ENCODE data around the gene NXPE4. TPM values are rescaled to one million over a fixed set of nuclear protein-coding genes. Genes with fewer than 3 reads are reported as not detected.

NXPE4 gene
- polyA plus RNA-seq, 3 donors, result not detected

- no peaks in the 10 kb centered on the region for H4K20me1 ChIP-seq (ENCODE audit: insufficient read depth, low read length)
- H3K4me3 Mint-ChIP-seq, result no peak overlapping the region
- intact Hi-C loops (cut with micrococcal nuclease), result no loop called here
- H3K27me3 Mint-ChIP-seq (ENCODE audit: low read depth in 3 of 3), result no peaks in the 10 kb centered on the region
- 100% methylated on average over 1 of the region's 3 CpGs for WGBS (ENCODE audit: insufficient coverage)
- no peak overlapping the region for H2AFZ ChIP-seq (ENCODE audit: insufficient read depth, low read depth, low read length, poor library complexity, severe bottlenecking)
- H3K27ac Mint-ChIP-seq, result no peak overlapping the region
- H3K4me2 ChIP-seq (replicated peaks; ENCODE audit: extremely low read depth, low read length, poor library complexity, severe bottlenecking), result no peak overlapping the region
- no peak for TF ChIP-seq CTCF (IDR thresholded peaks at IDR 0.05)
- peaks cover 0 to 1% (median 0%) of the 10 kb centered on the region in 7 donors for H3K9me3 Mint-ChIP-seq
- no peaks in the 10 kb centered on the region for H3K27me3 ChIP-seq (ENCODE audit: control insufficient read depth in 2 of 2, insufficient read depth in 2 of 2, low read length in 2 of 2)
- no peaks in the 10 kb centered on the region for H3K36me3 ChIP-seq (replicated peaks in 1 of 2; ENCODE audit: control insufficient read depth in 1 of 2, insufficient read depth in 2 of 2, low read length in 2 of 2)
- no peak for DNase-seq
- H3K4me3 ChIP-seq (replicated peaks in 1 of 3; ENCODE audit: low read depth in 2 of 3, low read length in 3 of 3), result no peak overlapping the region
- H3K9ac ChIP-seq (ENCODE audit: insufficient read depth, low read length, poor library complexity, severe bottlenecking), result no peak overlapping the region
- no peaks in the 10 kb centered on the region for H3K4me1 Mint-ChIP-seq
- H3K27ac ChIP-seq (ENCODE audit: low read depth in 1 of 2, low read length in 2 of 2), result no peak overlapping the region
- H3K4me1 ChIP-seq (ENCODE audit: control insufficient read depth in 1 of 2, insufficient read depth in 2 of 2, low read length in 2 of 2), result no peaks in the 10 kb centered on the region
- no peaks in the 10 kb centered on the region for H3K79me2 ChIP-seq (ENCODE audit: insufficient read depth, low read length)
- H3K9me3 ChIP-seq (replicated peaks in 1 of 2; ENCODE audit: control insufficient read depth in 1 of 2, insufficient read depth in 1 of 2, low read length in 2 of 2), result no peaks in the 10 kb centered on the region
- no peaks in the 10 kb centered on the region for H3K36me3 Mint-ChIP-seq
These were observed 883 bp downstream of the NXPE4 start for GRCh38 chr11:114594703-114595102.

GRCh38 chr11:114587398-114587953 lies 8.1 kb downstream of the NXPE4 start:
- Histone ChIP-seq H4K20me1 (ENCODE audit: insufficient read depth, low read length) (no peaks in the 10 kb centered on the region), H3K4me1 (ENCODE audit: control insufficient read depth in 1 of 2, insufficient read depth in 2 of 2, low read length in 2 of 2) (no peaks in the 10 kb centered on the region), H3K9ac (ENCODE audit: insufficient read depth, low read length, poor library complexity, severe bottlenecking) (no peak overlapping the region), H3K27me3 (ENCODE audit: control insufficient read depth in 2 of 2, insufficient read depth in 2 of 2, low read length in 2 of 2) (no peaks in the 10 kb centered on the region), H3K79me2 (ENCODE audit: insufficient read depth, low read length) (no peaks in the 10 kb centered on the region), H3K9me3 (replicated peaks in 1 of 2; ENCODE audit: control insufficient read depth in 1 of 2, insufficient read depth in 1 of 2, low read length in 2 of 2) (peaks cover 43 to 45% of the 10 kb centered on the region in 2 donors), H3K36me3 (replicated peaks in 1 of 2; ENCODE audit: control insufficient read depth in 1 of 2, insufficient read depth in 2 of 2, low read length in 2 of 2) (no peaks in the 10 kb centered on the region), H2AFZ (ENCODE audit: insufficient read depth, low read depth, low read length, poor library complexity, severe bottlenecking) (no peak overlapping the region), H3K27ac (ENCODE audit: low read depth in 1 of 2, low read length in 2 of 2) (no peak overlapping the region), H3K4me2 (replicated peaks; ENCODE audit: extremely low read depth, low read length, poor library complexity, severe bottlenecking) (no peak overlapping the region), H3K4me3 (replicated peaks in 1 of 3; ENCODE audit: low read depth in 2 of 3, low read length in 3 of 3) (no peak overlapping the region)
- Mint-ChIP-seq H3K4me1 (no peaks in the 10 kb centered on the region), H3K4me3 (no peak overlapping the region), H3K36me3 (no peaks in the 10 kb centered on the region), H3K27me3 (ENCODE audit: low read depth in 3 of 3) (no peaks in the 10 kb centered on the region), H3K9me3 (peaks cover 11 to 36% (median 28%) of the 10 kb centered on the region in 7 donors), H3K27ac (no peak overlapping the region)
- 67% methylated on average over 1 of the region's 3 CpGs for WGBS (ENCODE audit: insufficient coverage)
- TF ChIP-seq CTCF (IDR thresholded peaks at IDR 0.05), result no peak
- intact Hi-C loops (cut with micrococcal nuclease), result no loop called here
- no peak for DNase-seq

Measured in CD14-positive monocyte (primary cell).